ENCODE data around the gene PAWR. TPM values are rescaled to one million over a fixed set of nuclear protein-coding genes. Genes with fewer than 3 reads are reported as not detected.

Gene PAWR
- total RNA-seq, 1 donor from 2014 or later = 103 TPM

DNA sequence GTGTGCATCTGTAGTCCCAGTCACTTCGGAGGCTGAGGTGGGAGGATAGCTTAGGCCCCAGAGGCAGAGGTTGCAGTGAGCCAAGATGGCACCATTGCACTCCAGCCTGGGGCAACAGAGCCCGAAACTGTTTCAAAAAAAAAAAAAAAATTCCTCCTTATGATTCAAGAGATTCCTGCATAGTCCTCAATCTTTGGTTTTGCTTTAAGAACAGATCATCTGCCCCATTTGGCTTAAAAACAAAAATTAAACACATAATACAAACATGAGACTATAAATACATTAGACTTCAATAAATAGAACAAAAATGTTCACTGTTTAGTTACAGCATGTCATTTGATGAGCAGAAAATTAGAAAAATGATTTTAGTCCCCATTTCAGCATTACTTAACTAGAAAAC is 131.2 kb downstream of the PAWR start:
- no peak overlapping the region for H3K9ac ChIP-seq
- H3K27me3 Mint-ChIP-seq (ENCODE audit: insufficient read depth, low read depth) = peaks cover 3% of the 10 kb centered on the region
- no peak overlapping the region for H3K27ac ChIP-seq
- no peaks in the 10 kb centered on the region for H3K27me3 ChIP-seq
- H3K4me1 ChIP-seq = peaks cover 14% of the 10 kb centered on the region
- TF ChIP-seq EZH2 (IDR thresholded peaks at IDR 0.05) (no peak), EZH2phosphoT487 (IDR thresholded peaks at IDR 0.05) (no peak), CTCF (IDR thresholded peaks at IDR 0.05) (no peak)
- H3K4me3 ChIP-seq = no peak overlapping the region
- no peaks in the 10 kb centered on the region for H4K20me1 ChIP-seq (ENCODE audit: low read depth)
- H3K4me1 Mint-ChIP-seq = peaks cover 6% of the 10 kb centered on the region
- DNase-seq (ENCODE audit: low spot score) = no peak
- peaks cover 13% of the 10 kb centered on the region for H3F3A ChIP-seq (ENCODE audit: low read depth)
- peaks cover 9% of the 10 kb centered on the region for H3K36me3 ChIP-seq
- H3K9me3 Mint-ChIP-seq = peaks cover 19% of the 10 kb centered on the region
- peaks cover 25% of the 10 kb centered on the region for H3K36me3 Mint-ChIP-seq
- no peak overlapping the region for H3K27ac Mint-ChIP-seq
- no peak overlapping the region for H2AFZ ChIP-seq (replicated peaks)
- H3K79me2 ChIP-seq (ENCODE audit: low read depth) = no peaks in the 10 kb centered on the region
- H3K9me3 ChIP-seq (ENCODE audit: low read depth) = no peaks in the 10 kb centered on the region
- H3K4me2 ChIP-seq = no peak overlapping the region
- no peak overlapping the region for H3K4me3 Mint-ChIP-seq

GRCh38 chr12:79558924-79559469 is 131.8 kb downstream of the PAWR start:
- TF ChIP-seq EZH2phosphoT487 (IDR thresholded peaks at IDR 0.05) (no peak), EZH2 (IDR thresholded peaks at IDR 0.05) (no peak)
- Histone ChIP-seq H3K4me2 (no peak overlapping the region), H3K9ac (no peak overlapping the region), H3K27ac (no peak overlapping the region), H4K20me1 (ENCODE audit: low read depth) (no peaks in the 10 kb centered on the region), H2AFZ (replicated peaks) (no peak overlapping the region), H3K4me3 (no peak overlapping the region), H3K27me3 (no peaks in the 10 kb centered on the region), H3K4me1 (peaks cover 14% of the 10 kb centered on the region), H3K36me3 (peaks cover 4% of the 10 kb centered on the region), H3F3A (ENCODE audit: low read depth) (peaks cover 13% of the 10 kb centered on the region), H3K79me2 (ENCODE audit: low read depth) (no peaks in the 10 kb centered on the region), H3K9me3 (ENCODE audit: low read depth) (no peaks in the 10 kb centered on the region)
- H3K9me3 Mint-ChIP-seq = peaks cover 15% of the 10 kb centered on the region
- H3K4me3 Mint-ChIP-seq = no peak overlapping the region
- H3K36me3 Mint-ChIP-seq = peaks cover 24% of the 10 kb centered on the region
- no peak overlapping the region for H3K27ac Mint-ChIP-seq
- H3K4me1 Mint-ChIP-seq = peaks cover 6% of the 10 kb centered on the region
- peaks cover 3% of the 10 kb centered on the region for H3K27me3 Mint-ChIP-seq (ENCODE audit: insufficient read depth, low read depth)
- no peak for DNase-seq (ENCODE audit: low spot score)

DNA sequence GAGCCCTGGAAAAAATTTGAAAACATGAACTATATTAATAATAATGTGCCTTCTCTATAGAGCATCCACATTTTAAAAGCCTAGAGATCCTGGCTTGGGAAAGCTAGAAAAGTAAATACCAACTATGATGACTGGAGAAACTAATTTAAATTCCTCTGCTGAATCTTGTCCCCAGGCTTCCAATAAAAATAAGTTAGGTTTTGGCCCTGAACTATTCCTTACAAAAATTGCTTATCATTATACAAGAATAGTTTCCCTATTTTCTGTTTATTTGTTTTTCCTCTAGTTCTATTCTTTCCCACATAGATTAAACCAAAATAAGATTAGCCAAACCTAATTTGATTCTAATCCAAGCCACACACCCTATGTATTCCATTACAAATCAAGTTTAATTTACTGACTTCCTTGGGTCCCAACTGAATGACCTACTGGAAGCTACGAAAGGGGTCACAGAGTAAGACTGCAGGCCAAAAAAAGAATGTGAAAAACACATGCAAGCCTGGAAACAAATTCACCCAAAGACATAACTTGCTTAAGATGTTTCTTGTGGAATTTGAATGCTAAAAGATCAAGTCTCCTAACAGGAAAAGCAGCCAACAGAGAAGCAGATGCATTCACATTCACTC is 133.0 kb downstream of the PAWR start:
- Mint-ChIP-seq H3K4me1 (peaks cover 6% of the 10 kb centered on the region), H3K27ac (no peak overlapping the region), H3K9me3 (peaks cover 12% of the 10 kb centered on the region), H3K4me3 (no peak overlapping the region), H3K27me3 (ENCODE audit: insufficient read depth, low read depth) (peaks cover 3% of the 10 kb centered on the region), H3K36me3 (peaks cover 22% of the 10 kb centered on the region)
- no peak overlapping the region for H3K9ac ChIP-seq
- no peaks in the 10 kb centered on the region for H4K20me1 ChIP-seq (ENCODE audit: low read depth)
- no peaks in the 10 kb centered on the region for H3K79me2 ChIP-seq (ENCODE audit: low read depth)
- peak overlapping the region; percentile 85 for H3K27ac ChIP-seq
- peaks cover 14% of the 10 kb centered on the region for H3K4me1 ChIP-seq
- peaks cover 3% of the 10 kb centered on the region for H3K36me3 ChIP-seq
- no peak overlapping the region for H3K4me2 ChIP-seq
- H3F3A ChIP-seq (ENCODE audit: low read depth) = peaks cover 13% of the 10 kb centered on the region
- no peaks in the 10 kb centered on the region for H3K9me3 ChIP-seq (ENCODE audit: low read depth)
- no peak overlapping the region for H2AFZ ChIP-seq (replicated peaks)
- DNase-seq (ENCODE audit: low spot score) = no peak
- TF ChIP-seq CTCF (IDR thresholded peaks at IDR 0.05) (no peak), EZH2phosphoT487 (IDR thresholded peaks at IDR 0.05) (no peak), EZH2 (IDR thresholded peaks at IDR 0.05) (no peak)
- no peak overlapping the region for H3K4me3 ChIP-seq
- no peaks in the 10 kb centered on the region for H3K27me3 ChIP-seq

Measured in neural progenitor cell (in vitro differentiated cells).